Raji (cell line): ENCODE data around the gene TBL1X.

Experiments used
- POLR2A ChIP-seq: IDR thresholded peaks from 2 replicates; pipeline ENCODE4 v1.6.1; 2011; ENCODE audit warnings: low read depth, low read length, control low read depth; ENCODE audit not compliant: insufficient read depth

TBL1X gene

DNA sequence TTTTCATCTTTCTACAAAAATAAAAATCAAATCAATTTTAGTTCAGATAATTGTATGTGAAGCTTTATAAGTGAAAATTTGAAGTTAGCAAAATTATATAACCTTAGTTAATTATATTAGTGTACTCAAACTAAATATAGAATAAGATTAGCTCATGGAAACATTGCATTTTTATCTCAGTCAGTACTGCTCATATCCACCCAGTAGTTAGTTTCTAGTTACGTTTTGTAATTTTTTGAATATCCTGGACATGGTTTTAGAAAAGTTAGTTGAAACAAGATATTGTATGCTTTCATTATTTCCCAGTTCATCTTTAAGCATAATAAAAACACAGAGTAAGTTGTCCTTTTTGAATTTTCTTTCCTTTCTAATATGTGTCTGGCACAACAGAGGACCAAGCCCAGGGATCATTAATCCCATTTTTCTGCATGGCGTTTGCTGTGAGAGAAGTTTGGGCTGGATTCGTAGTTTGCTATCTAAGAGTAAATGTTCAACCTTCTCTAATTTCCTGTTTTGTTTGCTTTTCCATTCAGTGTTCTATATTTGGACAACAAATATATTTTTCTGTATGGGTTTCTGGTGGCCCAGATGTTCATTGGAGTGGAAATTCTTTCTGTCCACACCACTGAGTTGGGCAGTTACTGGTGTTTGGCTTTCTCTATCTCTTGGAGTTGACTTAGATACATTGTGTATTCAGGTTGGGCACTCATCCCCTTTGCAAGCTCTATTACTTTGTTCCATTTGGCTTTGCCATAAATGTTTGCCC, 12.1 kb downstream of the TBL1X start:
- TF ChIP-seq POLR2A: no peak

DNA sequence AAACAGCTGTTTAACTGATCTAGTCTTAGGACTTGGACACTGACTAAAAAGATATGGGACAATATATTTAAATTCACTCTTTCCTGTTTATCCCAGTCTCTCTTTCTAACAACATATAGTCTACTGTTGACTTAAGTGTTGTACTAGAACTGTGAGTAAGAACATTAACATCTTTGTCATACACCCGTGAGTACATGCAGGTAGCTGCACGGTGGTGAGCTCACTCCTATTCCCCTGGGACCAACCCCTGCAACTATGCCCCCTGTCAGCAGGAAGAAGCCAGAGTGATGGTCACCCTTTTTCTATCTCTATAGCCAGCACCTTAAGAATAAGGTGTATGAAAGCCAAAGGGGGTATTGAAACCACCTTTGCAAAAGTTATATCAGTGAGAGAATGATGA, 17.6 kb downstream of the TBL1X start:
- TF ChIP-seq POLR2A: no peak

- no peak for TF ChIP-seq POLR2A
These were observed 18.0 kb downstream of the TBL1X start for GRCh38 chrX:9482837-9483236.

DNA sequence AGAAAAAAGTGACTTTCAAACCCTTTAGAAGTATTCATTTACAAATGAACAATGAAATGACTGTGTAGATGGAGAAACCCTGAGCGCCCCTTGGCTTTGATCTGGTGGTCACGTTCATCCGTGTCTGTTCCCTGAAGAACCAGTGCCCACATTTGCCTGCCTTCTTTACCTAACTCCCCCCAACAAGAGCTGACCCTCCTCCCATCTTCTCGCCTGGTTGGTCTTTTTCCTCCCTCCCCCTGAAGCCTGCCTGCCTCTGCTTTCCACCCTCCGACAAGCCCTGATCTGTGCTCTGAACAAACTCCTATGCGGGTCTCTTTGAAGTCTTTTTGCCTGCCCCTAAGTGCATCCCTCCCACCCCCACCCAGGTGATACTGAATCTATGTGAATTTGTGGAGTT, 18.5 kb downstream of the TBL1X start:
- TF ChIP-seq POLR2A: no peak

GRCh38 chrX:9486786-9487387, 22.0 kb downstream of the TBL1X start:
- TF ChIP-seq POLR2A: no peak

- no peak for TF ChIP-seq POLR2A
These were observed 23.7 kb downstream of the TBL1X start for GRCh38 chrX:9488586-9488985.

DNA sequence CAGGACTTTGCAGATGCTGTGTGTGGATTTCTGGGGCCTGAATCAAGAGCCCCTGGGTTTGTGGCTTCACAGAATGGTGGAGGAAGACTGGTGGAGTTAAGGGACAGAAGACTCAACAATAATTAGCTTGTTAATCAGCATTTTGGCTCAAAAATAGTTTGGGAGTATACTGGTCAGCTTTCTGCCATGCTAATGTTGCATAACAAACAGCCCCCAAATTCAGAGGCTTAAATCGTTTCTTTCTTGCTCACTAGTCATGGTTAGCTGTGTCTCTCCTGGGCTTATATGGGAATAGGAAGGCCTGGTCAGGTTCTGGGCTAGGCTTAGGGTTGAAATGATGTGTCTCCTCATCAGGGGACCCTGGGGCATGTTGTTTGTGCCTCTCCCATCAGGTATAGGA, 24.4 kb downstream of the TBL1X start:
- TF ChIP-seq POLR2A: no peak

- TF ChIP-seq POLR2A: no peak
These were observed 28.0 kb downstream of the TBL1X start for GRCh38 chrX:9492901-9493300.

DNA sequence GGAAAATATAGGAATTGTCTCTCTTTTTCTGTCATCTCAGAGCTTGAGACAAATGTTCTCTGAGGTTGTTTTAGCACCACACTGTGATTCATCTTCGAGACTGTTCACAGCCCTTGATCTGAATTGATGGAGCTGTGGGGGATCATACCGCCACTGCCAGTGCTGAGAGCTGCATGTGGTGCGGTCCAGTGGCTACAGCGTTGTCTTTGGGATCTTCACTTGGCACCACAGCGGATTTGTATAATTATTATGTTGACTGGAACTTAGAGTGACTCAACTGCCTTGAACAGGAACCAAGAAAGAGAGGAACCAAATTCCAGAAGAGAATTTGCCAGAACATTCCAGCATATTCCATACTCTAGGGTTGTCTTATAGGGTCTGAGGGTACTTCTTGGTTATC, 29.1 kb downstream of the TBL1X start:
- TF ChIP-seq POLR2A: no peak

DNA sequence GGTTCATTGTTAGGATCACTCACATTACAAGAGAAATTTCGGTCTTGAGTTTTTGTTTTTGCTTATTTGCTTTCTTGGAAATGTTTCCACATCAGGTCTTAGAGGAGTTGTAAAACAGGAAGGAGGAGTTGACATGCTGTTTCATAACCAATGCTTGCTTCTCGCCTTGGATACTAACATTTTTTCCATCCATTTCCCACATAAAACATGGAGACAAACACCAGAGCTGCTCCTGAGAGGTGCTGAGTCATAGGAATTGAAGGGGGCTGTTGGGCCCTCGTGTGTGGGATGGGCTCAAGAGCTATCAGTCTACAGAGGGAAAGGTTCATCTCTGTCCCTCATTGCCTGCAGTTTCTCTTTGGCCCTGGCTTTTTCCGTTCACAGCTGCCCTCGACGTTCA, 29.9 kb downstream of the TBL1X start:
- TF ChIP-seq POLR2A: no peak

GRCh38 chrX:9495496-9495895, 30.6 kb downstream of the TBL1X start:
- no peak for TF ChIP-seq POLR2A

DNA sequence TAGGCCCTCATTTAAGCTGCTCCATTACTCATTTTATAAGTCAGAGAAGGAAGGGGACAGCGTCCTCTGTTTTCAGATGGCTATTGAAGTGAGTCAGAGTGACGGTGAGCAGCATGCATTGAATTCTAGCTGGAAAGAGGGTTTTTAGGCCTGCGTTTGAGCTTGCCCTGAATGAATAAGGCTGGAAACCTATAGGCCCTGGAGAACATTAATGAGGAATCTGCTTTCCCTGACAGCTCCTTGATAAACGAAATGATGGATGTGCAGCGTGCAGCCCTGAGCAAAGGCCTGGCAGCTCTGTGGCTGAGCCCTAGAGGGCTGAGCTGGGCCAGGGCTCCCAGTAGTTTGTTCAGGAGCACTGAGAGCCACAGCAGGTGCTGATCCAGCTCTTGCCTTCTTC, 33.4 kb downstream of the TBL1X start:
- TF ChIP-seq POLR2A: no peak

DNA sequence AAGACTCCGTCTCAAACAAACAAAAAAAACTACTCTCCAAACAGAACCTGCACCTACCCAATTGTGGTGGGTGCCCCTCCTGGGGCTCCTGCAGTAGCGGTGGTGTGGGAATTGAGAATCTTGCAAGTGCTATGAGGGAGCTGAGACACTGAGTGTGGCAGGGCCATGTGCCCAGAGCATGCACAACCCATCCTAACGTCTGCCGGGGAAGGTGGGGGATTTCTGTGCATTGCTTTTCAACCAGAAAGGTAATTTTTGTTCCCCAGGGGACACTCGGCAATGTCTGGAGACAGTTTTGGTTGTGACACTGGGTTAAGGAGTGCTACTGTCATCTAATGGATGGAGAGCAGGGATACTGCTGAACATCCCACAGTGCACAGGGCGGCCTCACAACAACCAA, 35.7 kb downstream of the TBL1X start:
- TF ChIP-seq POLR2A: no peak

DNA sequence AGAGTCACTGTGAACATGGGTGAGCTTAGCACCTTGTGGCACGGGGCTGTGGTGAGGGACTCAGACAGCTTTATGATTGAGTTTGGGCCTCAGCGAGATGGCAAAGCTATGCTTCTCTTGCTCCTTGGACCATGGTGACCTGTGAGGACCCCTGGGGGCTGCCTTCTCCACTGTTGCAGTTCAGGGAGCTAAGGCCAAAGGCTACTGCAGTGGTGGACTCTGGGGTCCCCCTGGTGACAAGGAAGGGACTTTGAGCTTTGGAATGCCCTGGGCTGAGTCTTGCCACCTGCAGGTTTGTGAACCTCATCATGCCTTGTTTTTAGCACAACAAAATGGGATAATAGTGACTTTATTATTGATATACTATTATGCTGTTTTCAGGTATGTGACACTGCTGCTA, 36.5 kb downstream of the TBL1X start:
- TF ChIP-seq POLR2A: no peak

DNA sequence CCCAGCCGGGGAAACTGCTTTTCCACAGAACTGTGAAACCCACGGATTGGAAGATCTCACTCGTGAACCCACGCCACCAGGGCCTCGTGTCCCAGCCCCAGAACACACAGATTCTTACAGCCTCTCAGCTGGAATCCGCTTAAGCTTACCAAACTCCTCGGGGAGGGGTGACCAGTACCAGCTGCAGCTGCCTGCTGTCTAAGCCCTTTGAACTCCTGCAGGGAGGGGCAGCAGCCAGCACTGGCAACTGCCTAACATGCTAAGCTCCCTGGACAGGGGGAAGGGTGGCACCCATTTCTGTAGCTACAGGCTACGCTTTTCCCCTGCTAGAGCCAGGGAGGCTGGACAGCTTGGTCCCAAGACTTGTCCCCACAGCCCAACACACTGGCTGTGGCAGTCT, 38.4 kb downstream of the TBL1X start:
- TF ChIP-seq POLR2A: no peak

DNA sequence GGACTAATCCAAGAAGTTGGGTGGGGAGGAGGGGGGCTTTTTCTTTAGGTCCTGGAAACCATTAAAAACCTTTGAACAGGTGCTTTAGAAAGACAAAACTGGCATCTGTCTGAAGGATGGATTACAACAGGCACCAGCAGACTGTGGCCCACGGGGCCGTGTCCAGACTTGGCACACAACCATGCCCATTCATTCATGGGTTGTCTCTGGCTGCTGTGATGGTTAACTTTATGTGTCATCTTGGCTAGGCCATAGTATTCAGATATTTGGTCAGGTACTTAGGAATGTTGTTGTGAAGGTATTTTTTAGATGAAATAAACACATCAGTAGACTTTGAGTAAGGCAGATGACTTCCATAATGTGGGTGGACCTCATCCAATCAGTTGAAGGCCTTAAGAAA, 45.5 kb downstream of the TBL1X start:
- TF ChIP-seq POLR2A: no peak

- TF ChIP-seq POLR2A: no peak
These were observed 46.1 kb downstream of the TBL1X start for GRCh38 chrX:9510980-9511379.
